ENCODE results near the gene ADARB1. TPM values are rescaled to one million over a fixed set of nuclear protein-coding genes. Genes with fewer than 3 reads are reported as not detected.

Gene ADARB1
- total and polyA plus RNA-seq, 2 experiments from 2014 or later = 4.8 to 14.8 TPM

DNA sequence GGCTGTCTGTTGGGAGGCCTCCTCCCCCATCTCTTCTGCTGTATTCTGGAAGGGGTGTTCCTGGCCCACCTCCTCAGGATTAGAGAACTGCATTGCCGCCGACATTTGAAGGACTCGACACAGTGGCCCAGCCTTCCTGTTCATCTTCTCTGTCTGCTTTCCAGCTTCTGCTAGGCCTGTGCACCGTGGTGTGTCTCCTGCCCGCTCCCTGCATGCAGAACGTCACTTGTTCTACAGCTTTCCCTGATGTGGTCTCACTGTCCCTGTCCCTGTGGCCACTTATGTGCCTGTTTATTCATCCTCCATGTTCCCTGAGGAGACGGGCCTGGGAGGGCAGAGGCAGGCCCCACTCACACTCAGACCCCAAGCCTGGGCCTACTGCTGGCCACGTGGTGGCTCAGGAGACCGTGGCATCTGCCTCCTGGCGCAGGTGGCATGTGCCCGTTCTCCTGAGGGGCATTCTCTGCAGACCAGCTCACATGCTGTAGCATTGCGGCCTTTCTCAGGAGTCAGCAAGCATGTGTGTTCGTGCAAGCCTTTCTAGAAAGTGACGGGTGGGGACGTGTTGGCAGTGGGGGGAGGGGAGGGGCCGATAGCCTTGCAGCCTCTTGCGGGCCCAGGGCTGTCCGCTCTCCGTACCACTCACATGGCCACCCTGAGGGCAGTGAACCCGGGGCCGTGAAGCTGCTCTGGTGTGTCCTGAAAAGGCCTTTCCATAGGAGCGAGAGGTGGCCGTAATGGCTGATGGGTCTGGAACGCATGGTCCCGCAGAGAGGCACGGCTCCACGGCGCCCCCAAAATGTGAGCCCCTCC lies 177.5 kb downstream of the ADARB1 start:
- H3K9me2 ChIP-seq (ENCODE audit: insufficient read depth) = no peaks in the 10 kb centered on the region
- no peak overlapping the region for H3K27ac ChIP-seq (ENCODE audit: low read depth)
- peaks cover 4% of the 10 kb centered on the region; the same call in 1 of the 3 replicates for H3K9me3 Mint-ChIP-seq
- H4K20me1 ChIP-seq (replicated peaks; ENCODE audit: insufficient read depth) = no peaks in the 10 kb centered on the region
- no peaks in the 10 kb centered on the region for H3K36me3 Mint-ChIP-seq (ENCODE audit: low read depth)
- H3K27me3 Mint-ChIP-seq (ENCODE audit: insufficient read depth, low read depth, poor library complexity) = peaks cover 8% of the 10 kb centered on the region
- H3F3A ChIP-seq (replicated peaks; ENCODE audit: low read depth) = no peaks in the 10 kb centered on the region
- no peaks in the 10 kb centered on the region for H3K4me1 ChIP-seq (ENCODE audit: insufficient read depth)
- H3K36me3 ChIP-seq (ENCODE audit: insufficient read depth) = no peaks in the 10 kb centered on the region
- no peak overlapping the region for H2AFZ ChIP-seq
- ATAC-seq (no peak), DNase-seq (ENCODE audit: low spot score) (no peak)
- no peak overlapping the region for H3K4me3 ChIP-seq
- H3K27ac Mint-ChIP-seq = no peak overlapping the region; the same call in 1 of the 2 replicates
- no peaks in the 10 kb centered on the region for H3K79me2 ChIP-seq (replicated peaks; ENCODE audit: insufficient read depth)
- H3K4me3 Mint-ChIP-seq = no peak overlapping the region
- no peak overlapping the region for H3K4me2 ChIP-seq
- H3K27me3 ChIP-seq (ENCODE audit: insufficient read depth) = no peaks in the 10 kb centered on the region
- TF ChIP-seq, protein P1, sequence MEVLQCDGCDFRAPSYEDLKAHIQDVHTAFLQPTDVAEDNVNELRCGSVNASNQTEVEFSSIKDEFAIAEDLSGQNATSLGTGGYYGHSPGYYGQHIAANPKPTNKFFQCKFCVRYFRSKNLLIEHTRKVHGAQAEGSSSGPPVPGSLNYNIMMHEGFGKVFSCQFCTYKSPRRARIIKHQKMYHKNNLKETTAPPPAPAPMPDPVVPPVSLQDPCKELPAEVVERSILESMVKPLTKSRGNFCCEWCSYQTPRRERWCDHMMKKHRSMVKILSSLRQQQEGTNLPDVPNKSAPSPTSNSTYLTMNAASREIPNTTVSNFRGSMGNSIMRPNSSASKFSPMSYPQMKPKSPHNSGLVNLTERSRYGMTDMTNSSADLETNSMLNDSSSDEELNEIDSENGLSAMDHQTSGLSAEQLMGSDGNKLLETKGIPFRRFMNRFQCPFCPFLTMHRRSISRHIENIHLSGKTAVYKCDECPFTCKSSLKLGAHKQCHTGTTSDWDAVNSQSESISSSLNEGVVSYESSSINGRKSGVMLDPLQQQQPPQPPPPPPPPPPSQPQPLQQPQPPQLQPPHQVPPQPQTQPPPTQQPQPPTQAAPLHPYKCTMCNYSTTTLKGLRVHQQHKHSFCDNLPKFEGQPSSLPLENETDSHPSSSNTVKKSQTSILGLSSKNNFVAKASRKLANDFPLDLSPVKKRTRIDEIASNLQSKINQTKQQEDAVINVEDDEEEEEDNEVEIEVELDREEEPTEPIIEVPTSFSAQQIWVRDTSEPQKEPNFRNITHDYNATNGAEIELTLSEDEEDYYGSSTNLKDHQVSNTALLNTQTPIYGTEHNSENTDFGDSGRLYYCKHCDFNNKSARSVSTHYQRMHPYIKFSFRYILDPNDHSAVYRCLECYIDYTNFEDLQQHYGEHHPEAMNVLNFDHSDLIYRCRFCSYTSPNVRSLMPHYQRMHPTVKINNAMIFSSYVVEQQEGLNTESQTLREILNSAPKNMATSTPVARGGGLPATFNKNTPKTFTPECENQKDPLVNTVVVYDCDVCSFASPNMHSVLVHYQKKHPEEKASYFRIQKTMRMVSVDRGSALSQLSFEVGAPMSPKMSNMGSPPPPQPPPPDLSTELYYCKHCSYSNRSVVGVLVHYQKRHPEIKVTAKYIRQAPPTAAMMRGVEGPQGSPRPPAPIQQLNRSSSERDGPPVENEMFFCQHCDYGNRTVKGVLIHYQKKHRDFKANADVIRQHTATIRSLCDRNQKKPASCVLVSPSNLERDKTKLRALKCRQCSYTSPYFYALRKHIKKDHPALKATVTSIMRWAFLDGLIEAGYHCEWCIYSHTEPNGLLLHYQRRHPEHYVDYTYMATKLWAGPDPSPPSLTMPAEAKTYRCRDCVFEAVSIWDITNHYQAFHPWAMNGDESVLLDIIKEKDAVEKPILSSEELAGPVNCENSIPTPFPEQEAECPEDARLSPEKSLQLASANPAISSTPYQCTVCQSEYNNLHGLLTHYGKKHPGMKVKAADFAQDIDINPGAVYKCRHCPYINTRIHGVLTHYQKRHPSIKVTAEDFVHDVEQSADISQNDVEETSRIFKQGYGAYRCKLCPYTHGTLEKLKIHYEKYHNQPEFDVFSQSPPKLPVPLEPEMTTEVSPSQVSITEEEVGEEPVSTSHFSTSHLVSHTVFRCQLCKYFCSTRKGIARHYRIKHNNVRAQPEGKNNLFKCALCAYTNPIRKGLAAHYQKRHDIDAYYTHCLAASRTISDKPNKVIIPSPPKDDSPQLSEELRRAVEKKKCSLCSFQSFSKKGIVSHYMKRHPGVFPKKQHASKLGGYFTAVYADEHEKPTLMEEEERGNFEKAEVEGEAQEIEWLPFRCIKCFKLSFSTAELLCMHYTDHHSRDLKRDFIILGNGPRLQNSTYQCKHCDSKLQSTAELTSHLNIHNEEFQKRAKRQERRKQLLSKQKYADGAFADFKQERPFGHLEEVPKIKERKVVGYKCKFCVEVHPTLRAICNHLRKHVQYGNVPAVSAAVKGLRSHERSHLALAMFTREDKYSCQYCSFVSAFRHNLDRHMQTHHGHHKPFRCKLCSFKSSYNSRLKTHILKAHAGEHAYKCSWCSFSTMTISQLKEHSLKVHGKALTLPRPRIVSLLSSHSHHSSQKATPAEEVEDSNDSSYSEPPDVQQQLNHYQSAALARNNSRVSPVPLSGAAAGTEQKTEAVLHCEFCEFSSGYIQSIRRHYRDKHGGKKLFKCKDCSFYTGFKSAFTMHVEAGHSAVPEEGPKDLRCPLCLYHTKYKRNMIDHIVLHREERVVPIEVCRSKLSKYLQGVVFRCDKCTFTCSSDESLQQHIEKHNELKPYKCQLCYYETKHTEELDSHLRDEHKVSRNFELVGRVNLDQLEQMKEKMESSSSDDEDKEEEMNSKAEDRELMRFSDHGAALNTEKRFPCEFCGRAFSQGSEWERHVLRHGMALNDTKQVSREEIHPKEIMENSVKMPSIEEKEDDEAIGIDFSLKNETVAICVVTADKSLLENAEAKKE (CRISPR knock-in tag; IDR thresholded peaks at IDR 0.05) = no peak
- TF ChIP-seq CTCF (conservative IDR thresholded peaks at IDR 0.05; ENCODE audit: low read depth in 2 of 2) = 0 out of 4 replicates have a peak, but pooled peaks of 1 of the 2 experiments have one; percentile 3
- peaks cover 22% of the 10 kb centered on the region for H3K4me1 Mint-ChIP-seq
